HEK293 (cell line): Measurements from ENCODE around the gene ATP6V0C.

Source experiments
- CTCF ChIA-PET: fragments of 350-600 bp; formaldehyde crosslinking; extraction: SDS; loops from one replicate; lab custom pipeline; 2021; ENCODE audit warnings: antibody characterized with exemption; lab: Yijun Ruan, JAX
- POLR2A ChIA-PET: fragments of 300-600 bp; formaldehyde crosslinking; extraction: SDS; loops from one replicate; lab custom pipeline; 2020; ENCODE audit warnings: antibody characterized with exemption, inconsistent platforms; lab: Yijun Ruan, JAX
- H3K27ac ChIP-seq: fragments of 200-500 bp; sonication (Bioruptor generic); 2 replicates; pipeline ENCODE4 v1.5.1; 2014; ENCODE audit warnings: low read depth, low read length, control low read depth, inconsistent platforms; ENCODE audit errors: extremely low read depth
- H3K36me3 ChIP-seq, 2 experiments: fragments of 200-500 bp in 1 of 2; sonication (Bioruptor generic) in 1 of 2; 1 replicate in 1 of 2; 2 replicates in 1 of 2; pipeline ENCODE4 v1.5.1; 2014 to 2017; ENCODE audit warnings: inconsistent platforms in 2 of 2, low read length in 2 of 2; ENCODE audit not compliant: control insufficient read depth in 2 of 2, insufficient read depth in 1 of 2
- H3K4me1 ChIP-seq: fragments of 200-500 bp; sonication (Bioruptor generic); 2 replicates; pipeline ENCODE4 v1.5.1; 2014; ENCODE audit warnings: mild to moderate bottlenecking, low read length, inconsistent platforms; ENCODE audit not compliant: control insufficient read depth, insufficient read depth
- H3K4me3 ChIP-seq: 2 replicates; pipeline ENCODE4 v1.5.1; 2011; ENCODE audit warnings: low read depth, mild to moderate bottlenecking, control low read depth, low read length, moderate library complexity
- H3K9me3 ChIP-seq: fragments of 200-500 bp; sonication (Bioruptor generic); 2 replicates; pipeline ENCODE4 v1.5.1; 2014; ENCODE audit warnings: low read depth, low read length, inconsistent platforms; ENCODE audit not compliant: control insufficient read depth, insufficient read depth
- EGR2 ChIP-seq: fragments of 450-650 bp; formaldehyde crosslinking; IDR thresholded peaks from 2 replicates; pipeline ENCODE4 v1.5.1; 2016; ENCODE audit warnings: low read depth, missing biosample characterization, missing genetic modification characterization
- GLIS2 ChIP-seq: fragments of 450-650 bp; formaldehyde crosslinking; IDR thresholded peaks from 2 replicates; pipeline ENCODE4 v1.5.1; 2016; ENCODE audit warnings: missing biosample characterization, missing genetic modification characterization
- IKZF3 ChIP-seq: fragments of 450-650 bp; IDR thresholded peaks from 2 replicates; pipeline ENCODE4 v1.5.0; 2018; ENCODE audit warnings: missing biosample characterization, mild to moderate bottlenecking, missing genetic modification characterization, moderate library complexity
- RBAK ChIP-seq: fragments of 450-650 bp; formaldehyde crosslinking; IDR thresholded peaks from 2 replicates; pipeline ENCODE4 v1.5.1; 2016; ENCODE audit warnings: missing biosample characterization, missing genetic modification characterization
- SCRT2 ChIP-seq: fragments of 450-650 bp; formaldehyde crosslinking; IDR thresholded peaks from 2 replicates; pipeline ENCODE4 v1.5.1; 2016; ENCODE audit warnings: missing biosample characterization, missing genetic modification characterization
- SP2 ChIP-seq: fragments of 450-650 bp; formaldehyde crosslinking; IDR thresholded peaks from 2 replicates; pipeline ENCODE4 v1.5.1; 2016; ENCODE audit warnings: missing biosample characterization, missing genetic modification characterization
- YY1 ChIP-seq: fragments of 450-650 bp; formaldehyde crosslinking; IDR thresholded peaks from 2 replicates; pipeline ENCODE4 v1.5.1; 2018; ENCODE audit warnings: missing biosample characterization, missing genetic modification characterization
- ZFHX2 ChIP-seq: fragments of 450-650 bp; formaldehyde crosslinking; conservative IDR thresholded peaks from 2 replicates; pipeline ENCODE4 v1.5.1; 2016; ENCODE audit warnings: missing biosample characterization, missing genetic modification characterization
- ZNF10 ChIP-seq: fragments of 450-650 bp; formaldehyde crosslinking; IDR thresholded peaks from 2 replicates; pipeline ENCODE4 v1.5.1; 2017; ENCODE audit warnings: missing biosample characterization, missing genetic modification characterization
- ZNF121 ChIP-seq: fragments of 450-650 bp; formaldehyde crosslinking; IDR thresholded peaks from 2 replicates; pipeline ENCODE4 v1.5.1; 2016; ENCODE audit warnings: missing biosample characterization, missing genetic modification characterization
- ZNF16 ChIP-seq: fragments of 450-650 bp; formaldehyde crosslinking; IDR thresholded peaks from 2 replicates; pipeline ENCODE4 v1.5.1; 2016; ENCODE audit warnings: low read depth, missing biosample characterization, missing genetic modification characterization
- ZNF266 ChIP-seq: fragments of 450-650 bp; formaldehyde crosslinking; IDR thresholded peaks from 2 replicates; pipeline ENCODE4 v1.5.1; 2016; ENCODE audit warnings: missing biosample characterization, missing genetic modification characterization, low read depth
- ZNF354C ChIP-seq: fragments of 450-650 bp; formaldehyde crosslinking; IDR thresholded peaks from 2 replicates; pipeline ENCODE4 v1.5.1; 2016; ENCODE audit warnings: missing biosample characterization, missing genetic modification characterization, low read depth, borderline replicate concordance
- ZNF521 ChIP-seq: fragments of 450-650 bp; formaldehyde crosslinking; IDR thresholded peaks from 2 replicates; pipeline ENCODE4 v1.5.1; 2017; ENCODE audit warnings: missing biosample characterization, mild to moderate bottlenecking, missing genetic modification characterization
- ZNF558 ChIP-seq: fragments of 450-650 bp; formaldehyde crosslinking; IDR thresholded peaks from 2 replicates; pipeline ENCODE4 v1.5.1; 2016; ENCODE audit warnings: missing biosample characterization, missing genetic modification characterization
- ZNF600 ChIP-seq: fragments of 450-650 bp; formaldehyde crosslinking; IDR thresholded peaks from 2 replicates; pipeline ENCODE4 v1.5.1; 2016; ENCODE audit warnings: missing biosample characterization, missing genetic modification characterization
- ZNF776 ChIP-seq: fragments of 450-650 bp; formaldehyde crosslinking; IDR thresholded peaks from 2 replicates; pipeline ENCODE4 v1.5.0; 2017; ENCODE audit warnings: missing biosample characterization, missing genetic modification characterization, borderline replicate concordance
- ZNF777 ChIP-seq: fragments of 450-650 bp; formaldehyde crosslinking; IDR thresholded peaks from 2 replicates; pipeline ENCODE4 v1.5.1; 2017; ENCODE audit warnings: missing biosample characterization, missing genetic modification characterization, borderline replicate concordance
- TF ChIP-seq, protein P1 (sequence below): fragments of 450-650 bp; formaldehyde crosslinking; IDR thresholded peaks from 2 replicates; pipeline ENCODE4 v1.5.1; 2017; ENCODE audit warnings: missing biosample characterization, missing genetic modification characterization
- TF ChIP-seq, protein P2 (sequence below): fragments of 450-650 bp; formaldehyde crosslinking; IDR thresholded peaks from 2 replicates; pipeline ENCODE4 v1.5.1; 2016; ENCODE audit warnings: missing biosample characterization, missing genetic modification characterization
- TF ChIP-seq, protein P3 (sequence below): fragments of 450-650 bp; formaldehyde crosslinking; IDR thresholded peaks from 2 replicates; pipeline ENCODE4 v1.5.1; 2017; ENCODE audit warnings: missing biosample characterization, missing genetic modification characterization

ATP6V0C gene

DNA sequence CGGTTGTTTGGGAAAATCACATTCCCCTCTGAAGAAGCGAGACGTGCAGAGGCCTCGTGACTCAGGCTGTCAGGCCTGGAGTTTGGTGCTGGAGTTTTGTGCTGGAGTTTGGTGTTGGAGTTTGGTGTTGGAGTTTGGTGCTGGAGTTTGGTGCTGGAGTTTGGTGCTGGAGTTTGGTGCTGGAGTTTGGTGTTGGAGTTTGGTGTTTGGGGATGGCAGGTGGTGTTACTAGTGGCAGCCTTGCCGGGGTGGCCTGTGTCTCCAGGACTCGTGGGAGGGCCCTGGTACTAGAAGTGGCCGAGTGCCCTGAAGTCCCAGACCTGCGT lies 26.3 kb upstream of the ATP6V0C start:
- ChIA-PET CTCF (interaction anchor here (2.4 kb wide), 1 partner anchor 14 kb away, joined by 24 read pairs; no protein-coding TSS in a partner anchor), POLR2A (no interaction called here)
- Histone ChIP-seq H3K9me3 (no peaks in the 10 kb centered on the region), H3K4me1 (no peaks in the 10 kb centered on the region; the same call in 1 of the 2 replicates), H3K36me3 (peaks cover 0 to 8% of the 10 kb centered on the region in 2 experiments; a peak in 2 of 3 replicates), H3K27ac (no peak overlapping the region), H3K4me3 (no peak overlapping the region)
- TF ChIP-seq, protein P1, sequence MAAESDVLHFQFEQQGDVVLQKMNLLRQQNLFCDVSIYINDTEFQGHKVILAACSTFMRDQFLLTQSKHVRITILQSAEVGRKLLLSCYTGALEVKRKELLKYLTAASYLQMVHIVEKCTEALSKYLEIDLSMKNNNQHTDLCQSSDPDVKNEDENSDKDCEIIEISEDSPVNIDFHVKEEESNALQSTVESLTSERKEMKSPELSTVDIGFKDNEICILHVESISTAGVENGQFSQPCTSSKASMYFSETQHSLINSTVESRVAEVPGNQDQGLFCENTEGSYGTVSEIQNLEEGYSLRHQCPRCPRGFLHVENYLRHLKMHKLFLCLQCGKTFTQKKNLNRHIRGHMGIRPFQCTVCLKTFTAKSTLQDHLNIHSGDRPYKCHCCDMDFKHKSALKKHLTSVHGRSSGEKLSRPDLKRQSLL: peak; percentile 30; the same call in 1 of the 2 replicates
- TF ChIP-seq SCRT2 (tag by site-specific recombination) (no peak), ZNF10 (tag by site-specific recombination) (no peak), ZNF600 (peak; percentile 99)

DNA sequence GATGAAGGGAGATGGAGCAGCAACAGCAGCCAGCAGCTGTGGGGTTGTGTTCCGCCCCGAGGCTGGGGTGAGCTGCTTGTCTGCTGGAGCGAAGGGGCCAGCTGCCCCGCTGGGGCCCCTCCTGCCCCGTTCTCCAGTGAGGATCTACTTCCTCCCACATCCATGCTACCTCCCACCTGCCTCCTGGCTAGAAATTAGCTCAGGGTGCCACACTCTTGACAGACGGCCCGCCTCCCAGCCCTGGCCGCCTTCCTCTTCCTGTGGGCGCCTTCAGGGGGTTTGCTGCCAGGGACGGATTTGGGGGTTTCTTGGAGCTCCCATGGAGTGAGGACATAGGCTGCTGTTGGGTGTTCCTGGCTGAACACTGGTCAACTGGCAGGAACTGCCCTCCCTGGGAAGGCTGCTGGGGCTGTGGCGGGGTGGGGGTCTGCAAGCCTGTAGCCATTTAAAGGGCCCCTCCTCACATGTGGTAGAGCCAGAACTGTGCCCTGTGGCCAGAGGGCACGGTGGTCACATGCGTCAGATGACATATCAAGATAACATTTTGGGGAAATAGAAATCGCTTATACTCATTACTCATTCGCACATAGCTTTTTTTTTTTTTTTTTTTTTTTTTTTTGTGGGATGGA lies 25.7 kb upstream of the ATP6V0C start:
- CTCF ChIA-PET: interaction anchor here (2.4 kb wide), 1 partner anchor 13 kb away, joined by 24 read pairs; no protein-coding TSS in a partner anchor
- Histone ChIP-seq H3K9me3 (no peaks in the 10 kb centered on the region), H3K4me3 (no peak overlapping the region), H3K27ac (no peak overlapping the region), H3K36me3 (peaks cover 0 to 8% of the 10 kb centered on the region in 2 experiments; a peak in 2 of 3 replicates), H3K4me1 (no peaks in the 10 kb centered on the region; the same call in 1 of the 2 replicates)
- POLR2A ChIA-PET: interaction anchor here (1.2 kb wide), 1 partner anchor 13 kb away, joined by 3 read pairs; the partner anchor contains the start of gene TBC1D24
- TF ChIP-seq SP2 (tag by site-specific recombination) (0 out of 2 replicates have a peak, but pooled peaks have one; percentile 10), ZFHX2 (tag by site-specific recombination) (peak; percentile 86), ZNF600 (no peak), EGR2 (tag by site-specific recombination) (peak; percentile 82)
- TF ChIP-seq, all 188 proteins: peak for 3

DNA sequence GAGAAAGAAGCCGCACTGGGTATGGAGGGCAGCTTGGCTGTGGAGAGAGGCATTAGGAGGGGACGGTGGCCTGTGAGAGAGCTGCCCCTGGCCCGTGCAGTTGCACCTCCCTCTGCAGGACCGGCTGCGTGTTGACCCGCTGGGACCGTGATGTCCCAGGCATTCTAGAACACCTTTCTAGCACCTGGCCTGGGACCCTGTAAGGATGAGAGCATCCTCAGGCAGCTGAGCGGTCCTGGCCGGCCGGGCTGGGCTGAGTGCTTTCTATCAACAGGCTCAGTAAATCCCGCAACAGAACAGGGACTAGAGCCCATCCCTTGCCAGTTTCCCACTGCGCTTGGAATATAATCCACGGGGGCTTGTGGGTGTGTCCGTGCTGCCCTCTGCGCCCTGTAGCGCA lies 24.2 kb upstream of the ATP6V0C start:
- H3K9me3 ChIP-seq: no peaks in the 10 kb centered on the region
- no peak overlapping the region for H3K4me3 ChIP-seq
- TF ChIP-seq ZNF16 (no peak), YY1 (tag by site-specific recombination) (no peak), ZNF521 (tag by site-specific recombination) (no peak), ZNF777 (tag by site-specific recombination) (no peak), GLIS2 (tag by site-specific recombination) (no peak), ZNF121 (tag by site-specific recombination) (no peak), RBAK (tag by site-specific recombination) (no peak), ZNF266 (no peak), ZNF558 (tag by site-specific recombination) (no peak), ZNF354C (tag by site-specific recombination) (no peak), IKZF3 (tag by site-specific recombination) (no peak), ZNF776 (tag by site-specific recombination) (no peak)
- TF ChIP-seq, protein P2, sequence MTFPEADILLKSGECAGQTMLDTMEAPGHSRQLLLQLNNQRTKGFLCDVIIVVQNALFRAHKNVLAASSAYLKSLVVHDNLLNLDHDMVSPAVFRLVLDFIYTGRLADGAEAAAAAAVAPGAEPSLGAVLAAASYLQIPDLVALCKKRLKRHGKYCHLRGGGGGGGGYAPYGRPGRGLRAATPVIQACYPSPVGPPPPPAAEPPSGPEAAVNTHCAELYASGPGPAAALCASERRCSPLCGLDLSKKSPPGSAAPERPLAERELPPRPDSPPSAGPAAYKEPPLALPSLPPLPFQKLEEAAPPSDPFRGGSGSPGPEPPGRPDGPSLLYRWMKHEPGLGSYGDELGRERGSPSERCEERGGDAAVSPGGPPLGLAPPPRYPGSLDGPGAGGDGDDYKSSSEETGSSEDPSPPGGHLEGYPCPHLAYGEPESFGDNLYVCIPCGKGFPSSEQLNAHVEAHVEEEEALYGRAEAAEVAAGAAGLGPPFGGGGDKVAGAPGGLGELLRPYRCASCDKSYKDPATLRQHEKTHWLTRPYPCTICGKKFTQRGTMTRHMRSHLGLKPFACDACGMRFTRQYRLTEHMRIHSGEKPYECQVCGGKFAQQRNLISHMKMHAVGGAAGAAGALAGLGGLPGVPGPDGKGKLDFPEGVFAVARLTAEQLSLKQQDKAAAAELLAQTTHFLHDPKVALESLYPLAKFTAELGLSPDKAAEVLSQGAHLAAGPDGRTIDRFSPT (tag by site-specific recombination): no peak
- TF ChIP-seq, protein P3, sequence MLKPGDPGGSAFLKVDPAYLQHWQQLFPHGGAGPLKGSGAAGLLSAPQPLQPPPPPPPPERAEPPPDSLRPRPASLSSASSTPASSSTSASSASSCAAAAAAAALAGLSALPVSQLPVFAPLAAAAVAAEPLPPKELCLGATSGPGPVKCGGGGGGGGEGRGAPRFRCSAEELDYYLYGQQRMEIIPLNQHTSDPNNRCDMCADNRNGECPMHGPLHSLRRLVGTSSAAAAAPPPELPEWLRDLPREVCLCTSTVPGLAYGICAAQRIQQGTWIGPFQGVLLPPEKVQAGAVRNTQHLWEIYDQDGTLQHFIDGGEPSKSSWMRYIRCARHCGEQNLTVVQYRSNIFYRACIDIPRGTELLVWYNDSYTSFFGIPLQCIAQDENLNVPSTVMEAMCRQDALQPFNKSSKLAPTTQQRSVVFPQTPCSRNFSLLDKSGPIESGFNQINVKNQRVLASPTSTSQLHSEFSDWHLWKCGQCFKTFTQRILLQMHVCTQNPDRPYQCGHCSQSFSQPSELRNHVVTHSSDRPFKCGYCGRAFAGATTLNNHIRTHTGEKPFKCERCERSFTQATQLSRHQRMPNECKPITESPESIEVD (tag by site-specific recombination): no peak
- no peaks in the 10 kb centered on the region; the same call in 1 of the 2 replicates for H3K4me1 ChIP-seq
- CTCF ChIA-PET: interaction anchor here (2.4 kb wide), 1 partner anchor 12 kb away, joined by 24 read pairs; no protein-coding TSS in a partner anchor
- peaks cover 0 to 8% of the 10 kb centered on the region in 2 experiments; a peak in 2 of 3 replicates for H3K36me3 ChIP-seq
- no peak overlapping the region for H3K27ac ChIP-seq
- POLR2A ChIA-PET: no interaction called here
